ENCODE data around the gene ATP8B1.

The ATP8B1 gene

DNA sequence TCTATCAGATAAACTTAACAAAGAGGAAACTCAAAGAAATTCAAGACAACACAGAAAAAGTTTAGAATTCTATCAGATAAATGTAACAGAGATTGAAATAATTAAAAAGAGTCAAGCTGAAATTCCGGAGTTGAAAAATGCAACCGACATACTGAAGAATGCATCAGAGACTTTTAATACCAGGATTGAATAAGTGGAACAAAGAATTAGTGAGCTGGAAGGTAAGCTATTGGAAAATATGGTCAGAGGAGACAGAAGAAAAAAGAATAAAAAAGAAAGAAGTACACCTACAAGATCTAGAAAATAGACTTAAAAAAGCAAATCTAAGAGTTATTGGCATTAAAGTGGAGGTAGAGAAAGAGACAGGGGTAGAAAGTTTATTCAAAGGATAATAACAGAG is 88.0 kb downstream of the ATP8B1 start:
- no peak for DNase-seq

- no peak for DNase-seq
Observed at GRCh38 chr18:57710226-57710625, 92.9 kb downstream of the ATP8B1 start.

DNA sequence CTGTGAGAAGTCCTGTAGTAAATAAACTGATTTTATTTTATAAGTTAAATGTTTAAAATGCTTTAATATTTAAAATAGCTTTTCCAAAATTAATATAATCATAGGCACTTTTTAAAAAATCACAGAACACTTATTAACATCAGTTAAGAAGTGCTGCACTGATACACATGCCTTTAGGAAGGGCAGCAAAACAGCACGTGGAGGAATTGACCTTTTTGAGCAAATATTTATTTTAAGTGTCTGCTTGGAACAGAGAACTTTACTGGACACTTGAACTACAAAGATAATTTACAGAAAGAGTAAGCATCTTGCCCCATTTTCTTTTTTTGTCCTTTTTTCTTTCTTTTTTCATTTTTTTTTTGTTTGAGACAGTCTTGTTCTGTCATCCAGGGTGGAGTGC is 93.8 kb downstream of the ATP8B1 start:
- DNase-seq: no peak

DNA sequence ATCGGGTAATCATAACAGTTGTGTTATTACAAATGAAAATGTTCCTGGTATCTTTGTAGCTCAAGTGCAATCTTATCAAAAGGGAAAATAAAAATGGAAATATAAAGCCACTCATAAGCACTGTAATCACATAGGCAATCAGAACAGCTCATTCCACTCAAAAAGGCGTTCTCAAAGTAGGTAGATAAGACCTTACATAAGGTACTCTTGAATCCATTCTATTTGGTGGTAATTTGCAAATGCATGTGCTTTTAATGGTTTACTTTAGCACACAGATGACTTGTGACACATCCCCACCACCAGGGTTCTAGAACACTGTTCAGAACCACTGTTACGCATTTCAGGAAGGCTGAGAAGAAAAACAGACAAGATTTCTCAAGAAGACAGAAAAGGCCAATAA is 94.8 kb downstream of the ATP8B1 start:
- DNase-seq: no peak

- DNase-seq: no peak
Observed at GRCh38 chr18:57705832-57706595, 97.1 kb downstream of the ATP8B1 start.

- DNase-seq: no peak
Observed at GRCh38 chr18:57705011-57705410, 98.1 kb downstream of the ATP8B1 start.

GRCh38 chr18:57698571-57699276 is 104.4 kb downstream of the ATP8B1 start:
- DNase-seq: no peak

- DNase-seq: no peak
Observed at GRCh38 chr18:57697426-57697825, 105.7 kb downstream of the ATP8B1 start.

DNA sequence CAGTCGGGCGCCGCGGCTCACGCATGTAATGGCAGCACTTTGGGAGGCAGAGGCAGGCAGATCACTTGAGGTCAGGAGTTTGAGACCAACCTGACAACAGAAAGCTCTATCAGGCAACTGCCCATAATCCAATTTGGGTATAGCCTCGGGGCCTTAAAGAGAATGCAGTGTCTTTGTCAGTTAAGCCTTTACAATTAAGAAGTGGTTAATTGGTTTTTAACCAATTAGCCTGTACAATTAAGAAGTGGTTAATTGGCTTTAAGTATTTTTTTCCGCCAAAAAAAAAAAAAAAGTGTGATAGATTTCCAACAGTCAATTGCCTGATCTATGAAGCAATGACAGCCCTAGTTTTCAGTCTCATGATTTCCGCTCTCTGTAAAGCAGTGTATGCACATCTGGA is 106.8 kb downstream of the ATP8B1 start:
- DNase-seq: no peak

- DNase-seq: no peak
Observed at GRCh38 chr18:57691363-57691762, 111.8 kb downstream of the ATP8B1 start.

GRCh38 chr18:57687970-57688369 is 115.1 kb downstream of the ATP8B1 start:
- no peak for DNase-seq

DNA sequence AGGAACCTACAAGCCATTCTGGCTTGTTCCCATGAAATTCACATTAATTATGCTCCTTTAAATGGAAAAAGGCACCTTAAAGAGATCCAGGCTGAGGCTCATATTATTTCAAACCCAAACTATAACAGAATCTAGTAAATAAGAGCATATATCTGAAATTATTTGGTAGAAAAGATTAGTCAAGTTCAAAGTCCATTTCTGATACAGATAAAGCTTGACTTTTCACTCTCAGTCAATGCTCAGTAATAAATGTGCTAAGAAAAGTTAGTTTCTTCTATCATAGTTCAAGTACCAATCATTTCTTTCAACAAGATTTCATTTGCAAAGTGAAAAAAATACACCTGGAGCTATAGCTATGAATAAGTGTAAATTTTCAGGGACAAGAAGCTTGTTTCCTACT is 119.6 kb downstream of the ATP8B1 start:
- no peak for DNase-seq

DNA sequence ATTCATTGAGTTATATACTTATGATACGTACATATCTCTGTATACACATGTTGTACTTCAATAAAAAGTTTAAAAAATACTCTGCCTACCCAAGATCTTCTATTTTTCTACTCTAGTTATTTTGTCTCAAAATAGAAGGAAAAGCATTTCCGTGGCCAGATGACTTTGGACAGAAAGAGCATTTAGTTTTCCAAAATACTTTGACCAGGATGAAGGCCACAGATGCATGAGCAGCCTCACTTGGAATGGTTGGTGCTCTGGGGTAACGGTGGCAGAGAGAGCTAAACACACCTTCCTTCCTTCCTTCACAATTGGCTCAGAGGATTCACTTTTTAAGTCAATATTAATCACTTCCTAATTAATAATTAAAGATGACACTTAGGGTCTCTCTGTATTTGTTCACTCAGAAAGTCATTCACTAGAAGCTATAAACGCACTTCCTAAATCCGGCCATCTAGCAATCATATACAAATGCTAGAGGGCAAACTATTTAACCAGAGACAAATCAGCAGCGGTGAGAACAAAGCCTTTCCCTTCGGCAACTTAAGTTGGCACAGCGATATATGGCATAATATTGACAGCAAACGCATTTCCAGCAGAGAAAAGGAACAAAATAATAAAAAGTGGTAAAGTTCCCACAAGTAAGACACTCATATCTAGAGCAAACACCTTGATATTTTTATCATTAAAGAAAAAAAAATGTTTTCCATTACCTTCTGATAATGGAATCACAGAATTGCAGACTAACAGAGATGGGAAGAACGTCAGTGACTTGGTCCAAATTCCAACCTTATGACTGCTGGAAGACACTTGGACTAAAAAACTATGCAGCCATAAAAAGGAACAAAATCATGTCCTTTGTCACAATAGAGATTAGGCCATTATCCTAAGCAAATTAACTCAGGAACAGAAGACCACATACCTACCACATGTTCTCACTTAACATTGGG is 125.6 kb downstream of the ATP8B1 start:
- no peak for DNase-seq

DNA sequence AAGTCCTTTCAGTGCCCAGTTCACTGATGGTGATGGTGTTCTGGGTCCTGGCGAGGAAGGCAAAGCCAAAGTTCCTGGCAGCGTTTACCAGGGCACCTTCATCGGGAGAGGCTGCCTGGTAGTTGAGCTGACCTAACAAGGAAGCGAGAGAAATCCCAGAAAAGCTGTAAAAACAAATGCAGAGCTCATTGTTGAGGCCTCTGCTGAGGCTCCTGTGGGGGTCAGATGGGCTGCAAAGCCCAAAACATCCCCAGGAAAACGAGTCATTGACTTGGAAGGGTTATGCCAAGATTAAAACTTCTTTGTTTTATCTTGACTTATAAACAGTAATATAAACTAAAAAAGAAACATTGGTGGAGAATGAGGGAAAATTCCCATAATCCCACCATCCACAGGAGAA is 128.2 kb downstream of the ATP8B1 start:
- no peak for DNase-seq

GRCh38 chr18:57670046-57670445 is 133.1 kb downstream of the ATP8B1 start:
- DNase-seq: no peak

DNA sequence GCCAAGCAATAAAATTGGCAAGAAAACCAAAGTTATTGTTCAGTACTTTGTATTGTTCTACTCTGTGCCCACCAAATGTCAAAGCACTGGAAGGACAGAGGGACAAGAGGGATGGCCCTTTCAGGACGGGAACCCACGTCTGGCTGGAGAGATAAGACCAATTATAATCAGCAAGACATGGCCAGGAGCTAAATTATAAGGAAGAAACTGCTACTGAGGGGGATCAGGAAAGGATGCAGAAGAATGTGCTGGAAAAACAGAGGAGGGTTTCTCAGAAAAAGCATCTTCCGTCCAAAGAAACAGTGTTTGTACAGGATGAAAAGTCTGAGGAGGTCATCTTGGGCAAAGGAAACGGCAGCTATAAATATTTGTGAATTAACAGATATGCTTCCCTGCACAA is 135.1 kb downstream of the ATP8B1 start:
- DNase-seq: no peak

- no peak for DNase-seq
Observed at GRCh38 chr18:57666818-57667497, 136.2 kb downstream of the ATP8B1 start.

GRCh38 chr18:57664568-57665165 is 138.4 kb downstream of the ATP8B1 start:
- DNase-seq: no peak

GRCh38 chr18:57660961-57661360 is 142.2 kb downstream of the ATP8B1 start:
- DNase-seq: no peak

DNA sequence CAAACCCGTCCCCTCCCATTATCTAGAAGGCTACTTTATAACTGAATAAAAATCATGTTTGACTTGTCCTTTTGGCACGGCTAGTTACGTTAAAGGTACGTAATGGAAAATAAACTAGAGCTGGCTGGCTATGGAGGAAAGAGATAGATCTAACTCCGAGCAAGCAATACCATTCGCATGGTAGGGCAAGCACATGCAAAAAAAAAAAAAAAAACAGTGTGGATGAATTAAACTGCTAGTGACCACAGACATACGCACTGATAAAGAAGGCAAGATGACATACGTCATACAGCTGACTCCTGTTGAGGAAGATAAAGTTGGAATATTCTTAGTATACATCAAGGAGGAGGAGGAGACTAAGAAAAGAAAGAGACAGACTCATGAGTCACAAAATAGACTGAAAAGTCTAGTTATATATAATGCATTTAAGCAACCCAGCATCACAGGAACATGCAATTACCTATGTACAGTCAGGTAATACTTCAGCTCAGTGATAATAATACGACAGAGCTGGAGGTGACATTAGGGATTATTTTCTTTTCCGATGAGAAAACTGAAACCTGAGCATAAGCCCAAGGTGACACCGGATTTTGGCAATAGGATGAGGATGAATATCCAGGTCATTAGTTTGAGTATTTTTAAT is 143.5 kb downstream of the ATP8B1 start:
- no peak for DNase-seq

DNA sequence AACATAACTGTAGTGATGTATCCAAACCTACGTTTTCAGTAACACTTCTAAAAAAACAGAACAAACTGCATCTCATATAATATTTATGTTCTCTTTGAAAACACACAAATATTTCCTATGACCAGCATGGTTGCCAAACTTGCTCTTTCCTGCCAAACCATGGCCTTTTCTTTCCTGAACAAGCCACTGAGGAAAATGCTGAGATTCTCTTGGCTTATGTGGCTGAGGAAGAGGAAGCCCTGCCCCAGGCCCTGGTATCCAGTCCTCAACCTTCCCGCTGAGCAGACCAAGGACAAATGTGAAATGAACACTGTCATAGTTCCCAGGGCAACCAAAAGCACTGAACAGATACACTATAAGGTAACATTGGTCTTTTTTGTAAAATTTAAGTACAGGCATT is 145.6 kb downstream of the ATP8B1 start:
- no peak for DNase-seq

GRCh38 chr18:57655740-57656139 is 147.4 kb downstream of the ATP8B1 start:
- DNase-seq: no peak
